SW480 (cell line): ENCODE data around the gene BROX.
"Not testable (repeated sequence)": the region's sequence is repeated elsewhere in the genome, so short reads cannot be mapped to it uniquely, and the experiment has no call there.

ENCODE experiments used
- DNase-seq: peaks from one replicate; pipeline ENCODE4 v3.0.0-alpha.2; 2016; ENCODE audit warnings: low spot score

Gene BROX, protein sequence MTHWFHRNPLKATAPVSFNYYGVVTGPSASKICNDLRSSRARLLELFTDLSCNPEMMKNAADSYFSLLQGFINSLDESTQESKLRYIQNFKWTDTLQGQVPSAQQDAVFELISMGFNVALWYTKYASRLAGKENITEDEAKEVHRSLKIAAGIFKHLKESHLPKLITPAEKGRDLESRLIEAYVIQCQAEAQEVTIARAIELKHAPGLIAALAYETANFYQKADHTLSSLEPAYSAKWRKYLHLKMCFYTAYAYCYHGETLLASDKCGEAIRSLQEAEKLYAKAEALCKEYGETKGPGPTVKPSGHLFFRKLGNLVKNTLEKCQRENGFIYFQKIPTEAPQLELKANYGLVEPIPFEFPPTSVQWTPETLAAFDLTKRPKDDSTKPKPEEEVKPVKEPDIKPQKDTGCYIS

DNA sequence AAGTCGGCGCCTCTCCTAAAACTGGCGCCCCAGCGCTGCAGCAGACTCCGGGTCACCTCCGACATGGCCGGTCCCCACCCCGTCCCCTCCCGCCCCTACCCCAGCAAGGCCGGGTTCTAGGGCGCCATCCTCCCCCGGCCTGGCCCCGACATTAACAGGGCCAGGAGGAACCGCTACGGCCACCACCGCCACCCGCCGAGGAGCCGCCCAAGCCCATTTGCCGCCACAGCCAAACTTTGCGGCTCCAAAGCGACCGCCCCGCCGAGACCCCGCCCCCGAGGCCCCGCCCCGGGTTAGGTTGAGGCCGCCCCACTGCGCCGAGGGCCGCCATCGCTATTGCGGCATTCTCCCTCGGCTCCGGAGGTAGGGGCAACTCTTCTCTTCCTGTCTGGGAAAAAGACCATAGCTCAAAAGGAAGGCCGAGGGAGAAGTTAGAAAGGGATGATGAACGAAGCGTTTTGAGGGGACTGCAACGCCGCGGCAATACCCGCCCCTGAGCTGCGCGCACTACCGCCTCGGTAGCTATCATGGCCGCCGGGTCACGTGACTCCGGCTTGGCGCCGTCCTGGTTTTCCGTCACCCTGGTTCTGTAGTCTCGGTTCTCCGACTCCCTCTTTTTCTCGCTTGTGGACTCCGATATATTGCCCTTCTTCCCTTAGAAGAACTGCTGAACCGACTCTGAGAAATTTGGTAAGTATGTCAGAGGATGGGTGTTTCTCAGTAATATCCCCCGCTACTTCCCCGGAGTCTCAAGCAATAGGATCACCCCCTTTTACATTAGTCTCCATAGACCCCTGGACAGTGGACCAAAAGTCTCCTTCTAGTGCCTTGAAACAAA, at the start of gene BROX, which contains the start of gene AIDA:
Gene BROX, plus strand, starts transcription at position 312 of the 838 bp plus-strand sequence. CDS start 3,136 bp downstream, outside the sequence.
Gene AIDA, minus strand, starts transcription at position 239 of the 838 bp plus-strand sequence. Its CDS starts 174 bp downstream, at position 65.
- DNase-seq: peak; percentile 82

- DNase-seq: no peak
Observed at GRCh38 chr1:222663431-222663934, 48.9 kb upstream of the BROX start.

GRCh38 chr1:222665964-222666363, 46.4 kb upstream of the BROX start:
- DNase-seq: no peak

- DNase-seq: not testable (repeated sequence)
Observed at GRCh38 chr1:222668184-222668583, 44.2 kb upstream of the BROX start.

DNA sequence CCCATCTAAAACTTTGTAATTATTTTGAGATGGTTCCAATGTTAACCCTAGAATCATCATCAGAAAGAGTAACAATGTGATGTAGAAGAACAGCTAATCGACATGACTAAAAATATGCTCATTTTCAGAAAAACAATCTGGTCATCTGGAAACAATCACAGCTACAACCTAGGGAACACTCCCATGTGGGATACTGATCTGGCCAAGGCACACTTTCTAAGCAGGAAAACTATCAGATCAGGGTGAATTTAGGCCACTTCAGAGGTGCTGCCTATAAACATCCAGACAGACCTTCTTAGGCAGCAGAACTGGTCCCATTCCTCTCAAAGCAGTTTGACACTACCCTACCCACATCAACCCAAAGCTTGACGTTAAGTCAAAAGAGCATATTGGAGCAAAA, 43.3 kb upstream of the BROX start:
- DNase-seq: not testable (repeated sequence)

DNA sequence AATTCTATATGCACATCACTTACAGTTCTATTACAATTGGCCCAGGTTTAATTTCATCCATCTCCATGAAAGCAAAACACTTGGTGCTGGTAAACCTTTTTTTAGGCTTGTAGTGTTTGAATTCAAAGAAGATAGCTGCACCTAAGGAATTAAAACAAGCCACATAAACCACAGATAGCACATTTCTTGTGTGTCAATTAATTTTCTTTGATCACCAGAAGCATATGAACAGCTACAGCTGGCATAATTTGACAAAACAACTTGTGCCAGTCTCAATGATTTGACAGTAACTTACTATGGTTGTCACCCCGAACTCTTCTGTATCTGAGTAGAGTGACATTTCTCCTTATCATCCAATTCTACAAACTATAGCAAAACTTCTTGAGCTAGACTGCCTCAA, 42.3 kb upstream of the BROX start:
- no peak for DNase-seq

DNA sequence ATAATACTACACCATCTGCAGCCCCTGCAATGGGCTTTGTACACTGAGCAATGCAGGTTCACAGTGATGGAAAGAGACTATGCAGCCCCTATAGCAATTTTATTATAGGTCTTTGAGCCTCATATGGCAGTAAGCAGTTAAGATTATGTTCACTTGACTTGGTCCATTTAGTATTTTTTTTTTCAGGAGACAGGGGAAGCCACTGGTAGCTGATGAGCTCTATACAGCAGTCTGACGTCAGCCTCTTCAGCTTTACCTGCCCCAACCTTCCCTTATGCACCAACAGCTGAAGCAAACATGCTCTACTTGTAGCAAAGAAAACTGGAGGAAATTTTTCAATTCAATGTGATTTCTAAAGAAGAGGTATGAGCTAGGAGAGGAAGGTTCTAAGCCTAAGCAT, 32.3 kb upstream of the BROX start:
- DNase-seq: no peak

DNA sequence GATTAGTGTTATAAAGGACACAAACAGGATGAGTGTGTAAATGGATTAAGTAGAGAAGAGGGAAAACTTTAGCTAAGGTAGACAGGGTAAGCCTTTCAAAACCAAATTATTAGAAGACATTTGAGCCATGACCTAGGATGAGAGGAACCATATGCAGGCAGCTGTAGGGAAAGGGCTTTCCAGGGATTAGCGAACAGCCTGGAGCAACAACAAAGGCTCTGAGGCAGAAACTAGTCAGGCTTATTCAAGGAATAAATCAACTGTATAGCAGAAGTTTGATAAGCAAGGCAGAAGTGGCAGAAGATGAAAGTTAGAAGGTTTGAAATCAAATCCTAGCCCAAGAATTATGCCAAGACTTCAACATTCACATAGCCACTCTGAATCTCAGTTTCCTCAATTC, 21.3 kb upstream of the BROX start:
- DNase-seq: no peak

DNA sequence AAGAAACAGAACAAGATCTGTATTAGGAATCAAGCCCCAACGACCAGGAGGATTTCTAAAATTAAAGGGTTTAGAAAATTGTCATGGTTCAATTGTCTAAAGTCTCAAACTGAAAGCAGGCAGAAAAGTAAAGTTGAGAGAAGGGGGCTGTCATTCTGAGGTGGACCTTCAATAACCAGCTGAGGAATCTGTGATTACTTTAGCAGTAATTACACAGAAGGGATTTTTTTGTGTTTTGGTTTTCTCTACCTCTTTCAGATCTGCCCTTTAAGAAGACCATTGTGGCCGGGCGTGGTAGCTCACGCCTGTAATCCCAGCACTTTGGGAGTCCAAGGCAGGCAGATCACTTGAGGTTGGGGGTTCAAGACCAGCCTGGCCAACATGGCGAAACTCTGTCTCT, 17.4 kb upstream of the BROX start:
- no peak for DNase-seq

GRCh38 chr1:222696741-222697140, 15.6 kb upstream of the BROX start:
- no peak for DNase-seq

- DNase-seq: no peak
Observed at GRCh38 chr1:222697203-222697602, 15.2 kb upstream of the BROX start.

GRCh38 chr1:222697826-222698225, 14.5 kb upstream of the BROX start:
- DNase-seq: no peak

- no peak for DNase-seq
Observed at GRCh38 chr1:222702210-222702609, 10.2 kb upstream of the BROX start.

DNA sequence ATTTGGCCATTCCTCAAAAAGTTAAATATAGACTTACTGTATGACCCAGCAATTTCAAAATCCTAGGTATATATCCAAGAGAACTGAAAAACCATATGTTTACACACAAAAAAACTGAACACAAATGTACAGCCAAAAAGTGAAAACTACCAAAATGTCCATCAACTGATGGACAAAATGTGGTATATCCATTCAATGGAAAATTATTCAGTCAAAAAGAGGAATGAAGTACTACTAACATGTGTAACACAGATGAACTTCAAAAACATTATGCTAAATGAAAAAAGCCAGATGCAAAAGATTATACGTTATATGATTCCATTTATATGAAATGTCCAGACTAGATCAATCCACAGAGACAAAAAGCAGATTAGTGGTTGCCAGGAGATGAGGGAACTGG, 8.1 kb upstream of the BROX start:
- no peak for DNase-seq

GRCh38 chr1:222706815-222707214, 5.5 kb upstream of the BROX start:
- DNase-seq: no peak

DNA sequence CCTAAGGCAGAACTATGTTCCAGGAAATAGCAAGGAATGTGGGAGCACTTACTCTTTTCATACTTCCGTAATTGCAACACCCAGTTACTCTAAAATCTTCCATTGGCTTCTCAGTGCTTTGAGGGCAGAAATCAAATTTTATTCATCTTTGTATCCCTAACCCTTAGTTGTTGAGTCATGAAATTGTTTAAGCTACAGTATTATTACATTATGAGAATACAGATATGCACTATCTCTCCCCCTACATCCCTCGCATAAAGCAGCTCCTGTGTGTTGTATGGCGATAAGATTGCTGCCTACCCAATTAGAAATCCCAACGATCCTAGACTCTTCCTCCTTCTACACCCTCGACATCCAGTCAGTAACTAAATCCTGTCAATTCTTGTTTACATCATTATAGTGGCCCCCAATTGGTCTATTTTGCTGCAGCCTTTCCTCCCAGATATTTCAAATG, 2.6 kb upstream of the BROX start:
- DNase-seq: no peak

- DNase-seq: peak; percentile 80
Observed at GRCh38 chr1:222711319-222712252, 778 bp upstream of the BROX start.

DNA sequence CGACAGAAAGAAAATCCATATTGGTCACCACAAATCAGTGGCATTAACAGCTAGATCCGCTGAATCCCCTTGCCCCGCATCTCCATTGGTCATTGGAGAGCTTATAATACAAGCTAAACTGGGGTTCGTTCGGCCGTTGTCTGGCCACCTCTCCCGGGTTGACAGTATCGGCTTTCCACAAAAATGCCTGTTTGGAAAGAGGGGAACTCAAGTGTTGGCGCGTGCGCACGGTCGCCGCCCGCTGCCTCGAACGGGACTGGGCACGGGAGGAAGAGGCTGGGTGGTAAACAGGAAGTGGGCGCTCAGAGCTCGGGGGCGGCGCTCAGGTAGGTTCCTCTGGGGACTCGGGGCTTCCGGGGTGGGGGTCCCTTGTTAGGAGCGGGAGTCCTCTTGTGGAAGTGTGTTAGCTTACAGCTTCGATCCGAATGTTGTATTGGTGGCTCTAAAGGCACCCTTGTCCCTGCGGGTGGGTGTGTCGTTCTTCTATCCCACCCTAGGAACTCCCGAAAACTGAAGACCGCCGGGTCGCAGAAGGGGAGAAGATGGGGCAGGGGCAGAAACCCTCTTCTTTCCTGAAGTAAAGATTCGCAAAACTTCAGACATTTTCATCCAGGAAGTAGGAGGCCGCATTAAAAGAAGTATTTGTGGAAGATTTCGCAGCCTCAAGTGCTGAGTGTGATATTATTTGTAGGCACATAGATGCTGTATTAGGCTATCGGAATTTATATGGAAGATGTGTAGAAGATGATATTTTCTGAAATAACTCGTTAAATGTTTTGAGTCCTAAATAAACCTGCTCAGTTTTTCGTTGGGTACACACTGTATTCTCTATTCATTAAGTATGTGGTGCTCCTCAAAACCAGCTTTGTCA, 962 bp downstream of the BROX start:
- DNase-seq: peak; percentile 94

GRCh38 chr1:222716393-222716792, 4.0 kb downstream of the BROX start:
- DNase-seq: no peak

- no peak for DNase-seq
Observed at GRCh38 chr1:222728746-222729145, 16.4 kb downstream of the BROX start.

- DNase-seq: no peak
Observed at GRCh38 chr1:222730866-222731265, 18.5 kb downstream of the BROX start.
